GM23248 (cell line): ENCODE results near the gene MMP2.

Experiments
- EZH2 ChIP-seq: fragments of 200-600 bp; sonication (generic); IDR thresholded peaks from 2 replicates; pipeline ENCODE4 v1.6.1; 2018; ENCODE audit warnings: antibody characterized with exemption, mild to moderate bottlenecking; ENCODE audit not compliant: insufficient read depth, poor library complexity, severe bottlenecking
- EZH2phosphoT487 ChIP-seq: fragments of 200-600 bp; sonication (generic); IDR thresholded peaks from 2 replicates; pipeline ENCODE4 v1.6.1; 2018; ENCODE audit warnings: antibody characterized with exemption, moderate library complexity, mild to moderate bottlenecking, low read depth; ENCODE audit not compliant: insufficient read depth

- TF ChIP-seq EZH2 (no peak), EZH2phosphoT487 (no peak)
These were observed 34.1 kb upstream of the MMP2 start for GRCh38 chr16:55444754-55445485.
